ENCODE results near the gene SPC24.

The SPC24 gene

GRCh38 chr19:11154683-11155047 lies 917 bp downstream of the SPC24 start:
- peak overlapping the region; percentile 70 for H3K27ac ChIP-seq (ENCODE audit: poor library complexity, severe bottlenecking)
- peak overlapping the region; percentile 96 for H3K4me3 ChIP-seq (ENCODE audit: severe bottlenecking)
- no peaks in the 10 kb centered on the region for H3K27me3 ChIP-seq (ENCODE audit: insufficient read depth, poor library complexity, severe bottlenecking)
- no peaks in the 10 kb centered on the region for H3K9me3 ChIP-seq (ENCODE audit: severe bottlenecking)
- H3K36me3 ChIP-seq (ENCODE audit: low read depth), result peaks cover 35% of the 10 kb centered on the region
- peaks cover 23% of the 10 kb centered on the region for H3K4me1 ChIP-seq (ENCODE audit: insufficient read depth, poor library complexity, severe bottlenecking)
- no peak for TF ChIP-seq CTCF (IDR thresholded peaks at IDR 0.05; ENCODE audit: poor library complexity, severe bottlenecking)
- no peak for DNase-seq (ENCODE audit: low spot score)
- no peak for ATAC-seq (ENCODE audit: low read depth)

GRCh38 chr19:11152318-11153062 lies 3.1 kb downstream of the SPC24 start:
- Histone ChIP-seq H3K27me3 (ENCODE audit: insufficient read depth, poor library complexity, severe bottlenecking) (no peaks in the 10 kb centered on the region), H3K4me1 (ENCODE audit: insufficient read depth, poor library complexity, severe bottlenecking) (peaks cover 23% of the 10 kb centered on the region), H3K36me3 (ENCODE audit: low read depth) (peaks cover 54% of the 10 kb centered on the region), H3K27ac (ENCODE audit: poor library complexity, severe bottlenecking) (peak overlapping the region; percentile 70), H3K4me3 (ENCODE audit: severe bottlenecking) (no peak overlapping the region), H3K9me3 (ENCODE audit: severe bottlenecking) (no peaks in the 10 kb centered on the region)
- TF ChIP-seq CTCF (IDR thresholded peaks at IDR 0.05; ENCODE audit: poor library complexity, severe bottlenecking), result no peak
- DNase-seq (ENCODE audit: low spot score), result no peak
- ATAC-seq (ENCODE audit: low read depth), result peak; percentile 31

GRCh38 chr19:11151181-11151580 lies 4.4 kb downstream of the SPC24 start:
- TF ChIP-seq CTCF (IDR thresholded peaks at IDR 0.05; ENCODE audit: poor library complexity, severe bottlenecking), result no peak
- no peak for ATAC-seq (ENCODE audit: low read depth)

GRCh38 chr19:11148001-11148400 lies 7.6 kb downstream of the SPC24 start:
- TF ChIP-seq CTCF (IDR thresholded peaks at IDR 0.05; ENCODE audit: poor library complexity, severe bottlenecking), result no peak

More at GRCh38 chr19:11151181-11151580, 4.4 kb downstream of the SPC24 start:
- Histone ChIP-seq H3K27ac (ENCODE audit: poor library complexity, severe bottlenecking) (no peak overlapping the region), H3K27me3 (ENCODE audit: insufficient read depth, poor library complexity, severe bottlenecking) (no peaks in the 10 kb centered on the region), H3K9me3 (ENCODE audit: severe bottlenecking) (no peaks in the 10 kb centered on the region), H3K36me3 (ENCODE audit: low read depth) (peaks cover 56% of the 10 kb centered on the region), H3K4me3 (ENCODE audit: severe bottlenecking) (no peak overlapping the region), H3K4me1 (ENCODE audit: insufficient read depth, poor library complexity, severe bottlenecking) (peaks cover 23% of the 10 kb centered on the region)
- no peak for DNase-seq (ENCODE audit: low spot score)

GRCh38 chr19:11145536-11145924 lies 10.1 kb downstream of the SPC24 start:
- Histone ChIP-seq H3K9me3 (ENCODE audit: severe bottlenecking) (no peaks in the 10 kb centered on the region), H3K36me3 (ENCODE audit: low read depth) (peaks cover 42% of the 10 kb centered on the region), H3K4me1 (ENCODE audit: insufficient read depth, poor library complexity, severe bottlenecking) (peaks cover 18% of the 10 kb centered on the region), H3K27me3 (ENCODE audit: insufficient read depth, poor library complexity, severe bottlenecking) (no peaks in the 10 kb centered on the region), H3K4me3 (ENCODE audit: severe bottlenecking) (no peak overlapping the region), H3K27ac (ENCODE audit: poor library complexity, severe bottlenecking) (peak overlapping the region; percentile 97)
- ATAC-seq (ENCODE audit: low read depth), result no peak
- DNase-seq (ENCODE audit: low spot score), result no peak
- no peak for TF ChIP-seq CTCF (IDR thresholded peaks at IDR 0.05; ENCODE audit: poor library complexity, severe bottlenecking)

More at GRCh38 chr19:11148001-11148400, 7.6 kb downstream of the SPC24 start:
- Histone ChIP-seq H3K9me3 (ENCODE audit: severe bottlenecking) (no peaks in the 10 kb centered on the region), H3K27ac (ENCODE audit: poor library complexity, severe bottlenecking) (no peak overlapping the region), H3K4me1 (ENCODE audit: insufficient read depth, poor library complexity, severe bottlenecking) (peaks cover 15% of the 10 kb centered on the region), H3K27me3 (ENCODE audit: insufficient read depth, poor library complexity, severe bottlenecking) (no peaks in the 10 kb centered on the region), H3K4me3 (ENCODE audit: severe bottlenecking) (no peak overlapping the region), H3K36me3 (ENCODE audit: low read depth) (peaks cover 57% of the 10 kb centered on the region)
- ATAC-seq (ENCODE audit: low read depth) (no peak), DNase-seq (ENCODE audit: low spot score) (no peak)

Data from RWPE2 (cell line).